ENCODE data around the gene THAP5.

The THAP5 gene

GRCh38 chr7:108585843-108586242, 16.3 kb upstream of the THAP5 start:
- no peak for TF ChIP-seq CTCF (IDR thresholded peaks at IDR 0.05; ENCODE audit: low read depth, low read length)
- in situ Hi-C loops (cut with HindIII; ENCODE audit: low sequenced_read_pairs) = no loop called here
- DNase-seq (ENCODE audit: low read depth, low spot score) = no peak
- no peak overlapping the region for H3K4me3 ChIP-seq (ENCODE audit: low read depth, low read length)

GRCh38 chr7:108584211-108584610, 14.7 kb upstream of the THAP5 start:
- in situ Hi-C loops (cut with HindIII; ENCODE audit: low sequenced_read_pairs) = no loop called here

GRCh38 chr7:108581655-108582491, 12.4 kb upstream of the THAP5 start:
- in situ Hi-C loops (cut with HindIII; ENCODE audit: low sequenced_read_pairs) = no loop called here

More at GRCh38 chr7:108584211-108584610, 14.7 kb upstream of the THAP5 start:
- no peak overlapping the region for H3K4me3 ChIP-seq (ENCODE audit: low read depth, low read length)
- no peak for TF ChIP-seq CTCF (IDR thresholded peaks at IDR 0.05; ENCODE audit: low read depth, low read length)
- no peak for DNase-seq (ENCODE audit: low read depth, low spot score)

GRCh38 chr7:108580298-108580697, 10.8 kb upstream of the THAP5 start:
- TF ChIP-seq CTCF (IDR thresholded peaks at IDR 0.05; ENCODE audit: low read depth, low read length) = no peak
- in situ Hi-C loops (cut with HindIII; ENCODE audit: low sequenced_read_pairs) = no loop called here
- no peak overlapping the region for H3K4me3 ChIP-seq (ENCODE audit: low read depth, low read length)
- no peak for DNase-seq (ENCODE audit: low read depth, low spot score)

More at GRCh38 chr7:108581655-108582491, 12.4 kb upstream of the THAP5 start:
- DNase-seq (ENCODE audit: low read depth, low spot score) = peak; percentile 38
- H3K4me3 ChIP-seq (ENCODE audit: low read depth, low read length) = no peak overlapping the region
- TF ChIP-seq CTCF (IDR thresholded peaks at IDR 0.05; ENCODE audit: low read depth, low read length) = no peak

DNA sequence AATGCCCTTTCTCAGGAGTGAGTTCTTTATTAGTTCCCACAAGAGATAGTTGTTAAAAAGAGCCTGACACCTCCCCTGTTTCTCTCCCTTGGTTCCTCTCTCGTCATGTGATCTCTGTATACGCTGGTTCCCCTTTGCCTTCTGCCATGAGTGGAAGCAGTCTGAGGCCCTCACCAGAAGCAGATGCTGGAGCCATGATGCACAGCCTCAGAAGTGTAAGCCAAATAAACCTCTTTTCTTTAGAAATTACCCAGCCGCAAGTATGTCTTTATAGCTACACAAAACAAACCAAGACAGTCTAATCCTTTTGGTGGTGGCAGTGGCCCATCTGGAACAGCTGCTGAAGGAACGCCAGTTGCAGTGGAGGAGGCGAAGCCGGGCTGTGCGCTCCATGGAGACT, 9.4 kb upstream of the THAP5 start:
- no peak for TF ChIP-seq CTCF (IDR thresholded peaks at IDR 0.05; ENCODE audit: low read depth, low read length)
- H3K4me3 ChIP-seq (ENCODE audit: low read depth, low read length) = no peak overlapping the region
- in situ Hi-C loops (cut with HindIII; ENCODE audit: low sequenced_read_pairs) = no loop called here
- no peak for DNase-seq (ENCODE audit: low read depth, low spot score)

- DNase-seq (ENCODE audit: low read depth, low spot score) = no peak
- in situ Hi-C loops (cut with HindIII; ENCODE audit: low sequenced_read_pairs) = no loop called here
- no peak for TF ChIP-seq CTCF (IDR thresholded peaks at IDR 0.05; ENCODE audit: low read depth, low read length)
- no peak overlapping the region for H3K4me3 ChIP-seq (ENCODE audit: low read depth, low read length)
Measured at GRCh38 chr7:108576116-108576515, 6.6 kb upstream of the THAP5 start.

Data from astrocyte of the spinal cord (primary cell).